ENCODE measurements around the gene ZNF511. TPM values are rescaled to one million over a fixed set of nuclear protein-coding genes. Genes with fewer than 3 reads are reported as not detected.

The ZNF511 gene
- total RNA-seq, 4 donors from 2014 or later: 15.5 to 24.4 (median 17.3) TPM

GRCh38 chr10:133271521-133272300, 37.0 kb upstream of the ZNF511 start:
- Histone ChIP-seq H3K36me3 (peaks cover 7% of the 10 kb centered on the region), H3K9me3 (no peaks in the 10 kb centered on the region), H3K4me3 (no peak overlapping the region), H3K27me3 (peaks cover 6% of the 10 kb centered on the region), H3K4me1 (peaks cover 23% of the 10 kb centered on the region), H3K27ac (no peak overlapping the region)
- TF ChIP-seq CTCF (IDR thresholded peaks at IDR 0.05) (no peak), EP300 (IDR thresholded peaks at IDR 0.05) (no peak), POLR2A (IDR thresholded peaks at IDR 0.05) (no peak), POLR2AphosphoS5 (IDR thresholded peaks at IDR 0.05) (no peak)
- no peak for DNase-seq (ENCODE audit: low spot score in 2 of 2)
- 83% methylated on average over 1 of the region's 35 CpGs for WGBS

- no peak overlapping the region for H3K4me3 ChIP-seq
- WGBS: 76% methylated on average over 5 of the region's 29 CpGs
- TF ChIP-seq CTCF (IDR thresholded peaks at IDR 0.05) (no peak), EP300 (IDR thresholded peaks at IDR 0.05) (no peak), POLR2AphosphoS5 (IDR thresholded peaks at IDR 0.05) (no peak), POLR2A (IDR thresholded peaks at IDR 0.05) (no peak)
- H3K4me1 ChIP-seq: peaks cover 30% of the 10 kb centered on the region
- no peaks in the 10 kb centered on the region for H3K9me3 ChIP-seq
- peaks cover 14% of the 10 kb centered on the region for H3K27me3 ChIP-seq
- no peak for DNase-seq (ENCODE audit: low spot score in 2 of 2)
- H3K27ac ChIP-seq: no peak overlapping the region
- H3K36me3 ChIP-seq: peaks cover 7% of the 10 kb centered on the region
Measured at GRCh38 chr10:133272301-133272963, 36.3 kb upstream of the ZNF511 start.

- no peak overlapping the region for H3K4me3 ChIP-seq
- peaks cover 7% of the 10 kb centered on the region for H3K36me3 ChIP-seq
- H3K9me3 ChIP-seq: no peaks in the 10 kb centered on the region
- H3K4me1 ChIP-seq: peaks cover 36% of the 10 kb centered on the region
- H3K27me3 ChIP-seq: peaks cover 16% of the 10 kb centered on the region
- no peak for DNase-seq (ENCODE audit: low spot score in 2 of 2)
- H3K27ac ChIP-seq: no peak overlapping the region
- 88% methylated on average over 9 of the region's 25 CpGs for WGBS
- no peak for TF ChIP-seq POLR2AphosphoS5 (IDR thresholded peaks at IDR 0.05)
- no peak for TF ChIP-seq EP300 (IDR thresholded peaks at IDR 0.05)
- TF ChIP-seq CTCF (IDR thresholded peaks at IDR 0.05): no peak
- no peak for TF ChIP-seq POLR2A (IDR thresholded peaks at IDR 0.05)
Measured at GRCh38 chr10:133272964-133273420, 35.7 kb upstream of the ZNF511 start.

GRCh38 chr10:133273534-133274143, 35.1 kb upstream of the ZNF511 start:
- no peaks in the 10 kb centered on the region for H3K9me3 ChIP-seq
- WGBS: 56% methylated on average over 16 of the region's 28 CpGs
- no peak overlapping the region for H3K4me3 ChIP-seq
- TF ChIP-seq POLR2AphosphoS5 (IDR thresholded peaks at IDR 0.05) (no peak), CTCF (IDR thresholded peaks at IDR 0.05) (no peak), POLR2A (IDR thresholded peaks at IDR 0.05) (no peak), EP300 (IDR thresholded peaks at IDR 0.05) (no peak)
- H3K27me3 ChIP-seq: peaks cover 16% of the 10 kb centered on the region
- H3K27ac ChIP-seq: no peak overlapping the region
- DNase-seq (ENCODE audit: low spot score in 2 of 2): no peak
- H3K36me3 ChIP-seq: peaks cover 7% of the 10 kb centered on the region
- peaks cover 42% of the 10 kb centered on the region for H3K4me1 ChIP-seq

Data from suprapubic skin (tissue), 4 donors.